HepG2 (cell line): ENCODE results near the gene CATSPERD.

Experiments
- ATF7-NPFF ChIP-seq: sonication (generic); formaldehyde crosslinking; IDR thresholded peaks from 2 replicates; pipeline ENCODE4 v1.8.1; 2023; ENCODE audit warnings: mild to moderate bottlenecking, low read depth, missing genetic modification reagents, moderate library complexity
- BHLHE40 ChIP-seq: IDR thresholded peaks from 2 replicates; pipeline ENCODE4 v1.6.1; 2011; ENCODE audit warnings: low read length, improper control_type of control experiment
- CTCF ChIP-seq: sonication (generic); formaldehyde crosslinking; IDR thresholded peaks from 2 replicates; pipeline ENCODE4 v1.5.0; 2020; ENCODE audit warnings: mild to moderate bottlenecking, missing genetic modification reagents, moderate library complexity
- EP300 ChIP-seq, 3 experiments: sonication (generic) in 1 of 3; formaldehyde crosslinking in 1 of 3; IDR thresholded peaks; 2 replicates each; pipeline versions ENCODE4 v1.5.1 to v1.6.1; 2011 to 2020; ENCODE audit warnings: low read depth in 2 of 3, low read length in 2 of 3, borderline replicate concordance in 1 of 3, improper control_type of control experiment in 1 of 3, mild to moderate bottlenecking in 1 of 3, missing genetic modification reagents in 1 of 3, moderate library complexity in 1 of 3
- FOXO1 ChIP-seq: sonication (generic); formaldehyde crosslinking; IDR thresholded peaks from 2 replicates; pipeline ENCODE4 v1.4.0; 2020; ENCODE audit warnings: missing genetic modification reagents
- SAFB2 ChIP-seq: sonication (generic); formaldehyde crosslinking; IDR thresholded peaks from 2 replicates; pipeline ENCODE4 v1.5.1; 2020; ENCODE audit warnings: missing genetic modification reagents, low read depth, mild to moderate bottlenecking, borderline replicate concordance
- SIN3A ChIP-seq: IDR thresholded peaks from 2 replicates; pipeline ENCODE4 v1.6.1; 2011; ENCODE audit warnings: low read depth, mild to moderate bottlenecking, control low read depth, low read length, borderline replicate concordance
- ZBTB26 ChIP-seq: IDR thresholded peaks from 2 replicates; pipeline ENCODE4 v1.6.1; 2016; ENCODE audit warnings: missing compliant biosample characterization, missing genetic modification reagents, borderline replicate concordance
- ZBTB4 ChIP-seq: sonication (generic); formaldehyde crosslinking; IDR thresholded peaks from 2 replicates; pipeline ENCODE4 v1.4.0; 2020; ENCODE audit warnings: missing genetic modification reagents, mild to moderate bottlenecking, borderline replicate concordance
- ZMYM3 ChIP-seq: sonication (generic); formaldehyde crosslinking; IDR thresholded peaks from 2 replicates; pipeline ENCODE4 v1.5.1; 2020; ENCODE audit warnings: mild to moderate bottlenecking, missing genetic modification reagents
- TF ChIP-seq, protein P1 (sequence below): sonication (generic); formaldehyde crosslinking; IDR thresholded peaks from 2 replicates; pipeline ENCODE4 v1.4.0; 2020; ENCODE audit warnings: missing genetic modification reagents

- TF ChIP-seq, protein P1, sequence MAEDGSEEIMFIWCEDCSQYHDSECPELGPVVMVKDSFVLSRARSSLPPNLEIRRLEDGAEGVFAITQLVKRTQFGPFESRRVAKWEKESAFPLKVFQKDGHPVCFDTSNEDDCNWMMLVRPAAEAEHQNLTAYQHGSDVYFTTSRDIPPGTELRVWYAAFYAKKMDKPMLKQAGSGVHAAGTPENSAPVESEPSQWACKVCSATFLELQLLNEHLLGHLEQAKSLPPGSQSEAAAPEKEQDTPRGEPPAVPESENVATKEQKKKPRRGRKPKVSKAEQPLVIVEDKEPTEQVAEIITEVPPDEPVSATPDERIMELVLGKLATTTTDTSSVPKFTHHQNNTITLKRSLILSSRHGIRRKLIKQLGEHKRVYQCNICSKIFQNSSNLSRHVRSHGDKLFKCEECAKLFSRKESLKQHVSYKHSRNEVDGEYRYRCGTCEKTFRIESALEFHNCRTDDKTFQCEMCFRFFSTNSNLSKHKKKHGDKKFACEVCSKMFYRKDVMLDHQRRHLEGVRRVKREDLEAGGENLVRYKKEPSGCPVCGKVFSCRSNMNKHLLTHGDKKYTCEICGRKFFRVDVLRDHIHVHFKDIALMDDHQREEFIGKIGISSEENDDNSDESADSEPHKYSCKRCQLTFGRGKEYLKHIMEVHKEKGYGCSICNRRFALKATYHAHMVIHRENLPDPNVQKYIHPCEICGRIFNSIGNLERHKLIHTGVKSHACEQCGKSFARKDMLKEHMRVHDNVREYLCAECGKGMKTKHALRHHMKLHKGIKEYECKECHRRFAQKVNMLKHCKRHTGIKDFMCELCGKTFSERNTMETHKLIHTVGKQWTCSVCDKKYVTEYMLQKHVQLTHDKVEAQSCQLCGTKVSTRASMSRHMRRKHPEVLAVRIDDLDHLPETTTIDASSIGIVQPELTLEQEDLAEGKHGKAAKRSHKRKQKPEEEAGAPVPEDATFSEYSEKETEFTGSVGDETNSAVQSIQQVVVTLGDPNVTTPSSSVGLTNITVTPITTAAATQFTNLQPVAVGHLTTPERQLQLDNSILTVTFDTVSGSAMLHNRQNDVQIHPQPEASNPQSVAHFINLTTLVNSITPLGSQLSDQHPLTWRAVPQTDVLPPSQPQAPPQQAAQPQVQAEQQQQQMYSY (CRISPR knock-in tag) = no peak
- TF ChIP-seq ZMYM3 (no peak), SIN3A (no peak), ATF7-NPFF (CRISPR knock-in tag) (no peak), BHLHE40 (no peak), EP300 (IDR thresholded peaks at IDR 0.05; ENCODE audit: low read depth in 2 of 2, low read length in 2 of 2) (no peak), EP300 (CRISPR knock-in tag; IDR thresholded peaks at IDR 0.05; ENCODE audit: borderline replicate concordance) (no peak), CTCF (CRISPR knock-in tag) (no peak), ZBTB4 (CRISPR knock-in tag) (no peak), SAFB2 (no peak), FOXO1 (CRISPR knock-in tag) (no peak), ZBTB26 (CRISPR knock-in tag) (no peak)
Observed at GRCh38 chr19:5804516-5805461, 84.4 kb downstream of the CATSPERD start, which contains the start of gene NRTN.
